Upper lobe of left lung (tissue), 4 donors: Measurements from ENCODE around the gene MID2.

ENCODE experiments used
- CTCF ChIP-seq, 6 experiments: fragments of 450-650 bp in 4 of 6; fragments of 200-600 bp in 2 of 6; sonication (generic) in 2 of 6; IDR thresholded peaks; one replicate each; pipeline ENCODE4 v1.5.1; 2016 to 2019; ENCODE audit warnings: antibody characterized with exemption in 6 of 6
- EP300 ChIP-seq, 4 donors: sonication (generic); formaldehyde crosslinking; IDR thresholded peaks; one replicate each; pipeline ENCODE4 v1.5.1; 2017; ENCODE audit warnings: antibody characterized with exemption in 4 of 4, control low read depth in 2 of 4
- POLR2AphosphoS5 ChIP-seq, 2 donors: sonication (generic); formaldehyde crosslinking; IDR thresholded peaks; one replicate each; pipeline ENCODE4 v1.5.1; 2017; ENCODE audit warnings: antibody characterized with exemption in 2 of 2

- TF ChIP-seq CTCF (IDR thresholded peaks at IDR 0.05) (no peak), EP300 (IDR thresholded peaks at IDR 0.05) (no peak), POLR2AphosphoS5 (IDR thresholded peaks at IDR 0.05) (no peak)
Observed at GRCh38 chrX:107851215-107851614, 25.5 kb downstream of the MID2 start.
